Natural killer cell (primary cell): ENCODE measurements around the gene VANGL2. TPM values are rescaled to one million over a fixed set of nuclear protein-coding genes. Genes with fewer than 3 reads are reported as not detected.

Experiments
- ATAC-seq, 3 donors: fragments of 150-1000 bp in 2 of 3; fragments of 200-7000 bp in 1 of 3; cut with Tn5 transposase; 1 replicate in 1 of 3; 2 replicates in 2 of 3; pipeline ENCODE4 v1.10.0; 2021; ENCODE audit warnings: mild to moderate bottlenecking in 2 of 3, moderate library complexity in 2 of 3
- DNase-seq, 2 donors: peaks; one replicate each; pipeline versions ENCODE4 v3.0.0 to v3.0.0-alpha.2; 2013 to 2021; ENCODE audit warnings: mixed read lengths in 1 of 2
- H3K27ac ChIP-seq: one replicate; pipeline ENCODE4 v1.5.1; 2013; ENCODE audit warnings: mild to moderate bottlenecking, low read length
- H3K27me3 ChIP-seq: one replicate; pipeline ENCODE4 v1.6.1; 2013; ENCODE audit warnings: low read length; ENCODE audit not compliant: control insufficient read depth, insufficient read depth
- H3K36me3 ChIP-seq: one replicate; pipeline ENCODE4 v1.6.1; 2013; ENCODE audit warnings: low read length; ENCODE audit not compliant: control insufficient read depth, insufficient read depth
- H3K4me1 ChIP-seq: one replicate; pipeline ENCODE4 v1.6.1; 2013; ENCODE audit warnings: low read length; ENCODE audit not compliant: control insufficient read depth, insufficient read depth
- H3K4me3 ChIP-seq: one replicate; pipeline ENCODE4 v1.5.1; 2013; ENCODE audit warnings: low read length
- H3K9me3 ChIP-seq: one replicate; pipeline ENCODE4 v1.6.1; 2013; ENCODE audit warnings: low read length; ENCODE audit not compliant: control insufficient read depth, insufficient read depth
- H3K27ac Mint-ChIP-seq, 2 donors: one replicate each; pipeline ENCODE4 v1.8.0; 2022; ENCODE audit warnings: mild to moderate bottlenecking in 2 of 2, mixed read lengths in 2 of 2, moderate library complexity in 1 of 2
- H3K27me3 Mint-ChIP-seq, 2 donors: one replicate each; pipeline ENCODE4 v1.8.0; 2022; ENCODE audit warnings: low read depth in 2 of 2, mixed read lengths in 2 of 2
- H3K36me3 Mint-ChIP-seq: one replicate; pipeline ENCODE4 v1.8.0; 2022; ENCODE audit warnings: mixed read lengths
- H3K4me1 Mint-ChIP-seq, 2 donors: one replicate each; pipeline ENCODE4 v1.8.0; 2022; ENCODE audit warnings: mixed read lengths in 2 of 2
- H3K4me3 Mint-ChIP-seq: one replicate; pipeline ENCODE4 v1.8.0; 2022; ENCODE audit warnings: mild to moderate bottlenecking, moderate library complexity, mixed read lengths
- H3K9me3 Mint-ChIP-seq, 2 donors: one replicate each; pipeline ENCODE4 v1.8.0; 2022; ENCODE audit warnings: mixed read lengths in 2 of 2
- CTCF ChIP-seq: fragments of 200-600 bp; IDR thresholded peaks from one replicate; pipeline ENCODE4 v1.8.0; 2022; ENCODE audit warnings: antibody characterized with exemption
- WGBS: methylation state at CpG from one replicate; pipeline ENCODE4 v1.1.7; 2013; ENCODE audit warnings: missing lambda C conversion rate; ENCODE audit not compliant: insufficient coverage; 5-methylcytosine and 5-hydroxymethylcytosine counted together
- intact Hi-C: fragments of 100-400 bp; cut with micrococcal nuclease; formaldehyde crosslinking; loops from one replicate; pipeline ENCODE4 v1.14.2; 2022
- total RNA-seq, 4 donors: library from RNA; stranded (reverse); fragments of 120-200 nt in 1 of 4; gene quantifications; one replicate each; pipeline versions ENCODE4 v1.2.3 to v1.2.4, GENCODE V29; 2013 to 2022

VANGL2 gene
- total RNA-seq, 3 donors from 2014 or later (not counting 1 experiment from before 2014, with no cell fraction given): 0.08 TPM; not detected in 2

GRCh38 chr1:160439718-160440117 is 39.4 kb downstream of the VANGL2 start:
- no peak overlapping the region for H3K4me3 Mint-ChIP-seq
- no peak for DNase-seq
- WGBS: no CpG with 5 or more reads among the region's 2 CpGs
- Histone ChIP-seq H3K4me1 (peaks cover 15% of the 10 kb centered on the region), H3K9me3 (no peaks in the 10 kb centered on the region), H3K4me3 (no peak overlapping the region), H3K36me3 (no peaks in the 10 kb centered on the region), H3K27ac (no peak overlapping the region), H3K27me3 (no peaks in the 10 kb centered on the region)
- TF ChIP-seq CTCF: no peak
- H3K27ac Mint-ChIP-seq: no peak overlapping the region
- no peak for ATAC-seq
- no peaks in the 10 kb centered on the region for H3K36me3 Mint-ChIP-seq
- H3K27me3 Mint-ChIP-seq: no peaks in the 10 kb centered on the region
- intact Hi-C loops: loop anchor here (10.0 kb wide), 1 partner anchor 305 kb away; no protein-coding TSS in a partner anchor
- H3K9me3 Mint-ChIP-seq: no peaks in the 10 kb centered on the region
- H3K4me1 Mint-ChIP-seq: peaks cover 34 to 37% of the 10 kb centered on the region in 2 donors

GRCh38 chr1:160446945-160447600 is 46.7 kb downstream of the VANGL2 start:
- Mint-ChIP-seq H3K27me3 (no peaks in the 10 kb centered on the region), H3K36me3 (no peaks in the 10 kb centered on the region), H3K27ac (no peak overlapping the region), H3K4me3 (no peak overlapping the region), H3K9me3 (no peaks in the 10 kb centered on the region), H3K4me1 (peaks cover 8 to 12% of the 10 kb centered on the region in 2 donors)
- Histone ChIP-seq H3K4me1 (peaks cover 9% of the 10 kb centered on the region), H3K9me3 (no peaks in the 10 kb centered on the region), H3K27ac (no peak overlapping the region), H3K36me3 (no peaks in the 10 kb centered on the region), H3K27me3 (no peaks in the 10 kb centered on the region), H3K4me3 (no peak overlapping the region)
- ATAC-seq: no peak
- intact Hi-C loops: no loop called here
- TF ChIP-seq CTCF: no peak
- 46% methylated on average over 3 of the region's 8 CpGs for WGBS
- DNase-seq: no peak

- H3K9me3 Mint-ChIP-seq: no peaks in the 10 kb centered on the region
- no peak for TF ChIP-seq CTCF
- no peaks in the 10 kb centered on the region for H3K36me3 Mint-ChIP-seq
- H3K4me1 Mint-ChIP-seq: peaks cover 0 to 5% of the 10 kb centered on the region in 2 donors
- intact Hi-C loops: no loop called here
- H3K4me3 Mint-ChIP-seq: no peak overlapping the region
- ATAC-seq (no peak), DNase-seq (no peak)
- H3K27me3 Mint-ChIP-seq: no peaks in the 10 kb centered on the region
- WGBS: 97% methylated on average over 2 of the region's 2 CpGs
- Histone ChIP-seq H3K36me3 (no peaks in the 10 kb centered on the region), H3K4me1 (peaks cover 5% of the 10 kb centered on the region), H3K27me3 (no peaks in the 10 kb centered on the region), H3K27ac (no peak overlapping the region), H3K9me3 (no peaks in the 10 kb centered on the region), H3K4me3 (no peak overlapping the region)
- no peak overlapping the region for H3K27ac Mint-ChIP-seq
Measured at GRCh38 chr1:160449494-160449893, 49.1 kb downstream of the VANGL2 start.
